HG02642 (cell line): Measurements from ENCODE around the gene TFEC.
"Not testable (repeated sequence)": the region's sequence is repeated elsewhere in the genome, so short reads cannot be mapped to it uniquely, and the experiment has no call there.

Experiments
- ATAC-seq: cut with Tn5 transposase; IDR thresholded peaks from one replicate; pipeline ENCODE4 v1.9.1; 2021; ENCODE audit warnings: mild to moderate bottlenecking; ENCODE audit not compliant: unreplicated experiment, poor library complexity

TFEC gene

DNA sequence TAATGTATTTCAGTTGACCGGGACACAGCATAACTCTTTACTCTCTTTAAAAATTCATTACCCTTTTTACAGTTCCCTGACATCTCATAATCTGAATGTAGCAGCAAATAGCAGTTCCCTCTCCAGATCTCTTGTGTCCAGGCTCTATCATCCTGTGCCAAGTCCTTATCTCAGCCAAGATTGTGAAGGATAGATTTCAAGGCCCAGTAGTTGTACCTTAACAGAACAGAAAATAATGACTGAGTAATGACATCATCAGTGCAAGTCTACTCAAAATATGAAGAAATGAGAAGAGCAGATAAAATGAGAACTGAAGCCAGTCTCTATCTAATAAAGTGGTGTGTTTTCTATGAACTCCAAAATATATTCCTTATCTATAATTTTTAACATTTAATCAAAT lies 92.6 kb downstream of the TFEC start:
- ATAC-seq = no peak

DNA sequence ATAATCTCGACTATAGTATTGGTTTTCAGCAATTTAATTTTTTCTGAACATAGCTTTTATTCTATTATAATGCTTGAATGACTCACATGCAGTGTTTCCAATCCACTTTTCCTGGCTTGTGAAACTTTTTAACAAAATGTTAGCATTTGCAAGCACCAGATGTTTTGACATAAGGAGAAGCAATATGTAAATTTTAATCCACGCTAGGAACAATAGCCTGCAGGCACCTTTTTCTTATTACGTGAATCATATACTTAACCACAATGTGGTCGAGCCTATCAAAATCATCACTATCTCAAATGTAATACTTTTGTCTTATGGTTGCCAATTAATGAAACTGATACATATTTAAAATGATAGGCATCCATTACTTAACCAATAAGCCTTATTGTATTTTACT lies 97.1 kb downstream of the TFEC start:
- ATAC-seq = no peak

DNA sequence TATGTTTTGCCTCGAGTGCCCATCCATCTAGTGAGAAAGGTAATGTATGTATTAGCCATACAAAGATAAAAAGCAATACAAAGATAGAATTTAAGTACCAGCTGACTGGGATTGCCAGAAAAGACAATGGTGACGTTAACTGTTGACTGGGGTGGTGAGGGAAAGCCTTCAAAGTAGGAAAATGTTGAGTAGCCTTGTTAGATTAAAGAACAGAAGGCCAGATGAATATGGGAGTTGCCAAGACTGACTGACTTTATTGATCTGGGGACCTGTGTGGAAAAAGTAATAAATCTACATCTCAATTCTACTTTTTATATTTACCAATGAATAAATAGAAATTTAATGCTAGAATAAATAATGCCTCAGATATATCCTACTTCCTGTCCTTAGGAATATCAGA lies 97.7 kb downstream of the TFEC start:
- no peak for ATAC-seq

DNA sequence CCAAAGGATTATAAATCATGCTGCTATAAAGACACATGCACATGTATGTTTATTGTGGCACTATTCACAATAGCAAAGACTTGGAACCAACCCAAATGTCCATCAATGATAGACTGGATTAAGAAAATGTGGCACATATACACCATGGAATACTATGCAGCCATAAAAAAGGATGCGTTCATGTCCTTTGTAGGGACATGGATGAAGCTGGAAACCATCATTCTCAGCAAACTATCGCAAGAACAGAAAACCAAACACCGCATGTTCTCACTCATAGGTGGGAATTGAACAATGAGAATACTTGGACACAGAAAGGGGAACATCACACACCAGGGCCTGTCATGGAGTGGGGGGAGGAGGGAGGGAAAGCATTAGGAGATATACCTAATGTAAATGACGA lies 100.4 kb downstream of the TFEC start:
- ATAC-seq = not testable (repeated sequence)

DNA sequence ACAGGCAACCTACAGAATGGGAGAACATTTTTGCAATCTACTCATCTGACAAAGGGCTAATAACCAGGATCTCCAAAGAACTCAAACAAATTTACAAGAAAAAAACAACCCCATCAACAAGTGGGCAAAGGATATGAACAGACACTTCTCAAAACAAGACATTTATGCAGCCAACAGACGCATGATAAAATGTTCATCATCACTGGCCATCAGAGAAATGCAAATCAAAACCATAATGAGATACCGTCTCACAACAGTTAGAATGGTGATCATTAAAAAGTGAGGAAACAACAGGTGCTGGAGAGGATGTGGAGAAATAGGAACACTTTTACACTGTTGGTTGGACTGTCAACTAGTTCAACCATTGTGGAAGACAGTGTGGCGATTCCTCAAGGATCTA lies 100.8 kb downstream of the TFEC start:
- ATAC-seq = not testable (repeated sequence)

DNA sequence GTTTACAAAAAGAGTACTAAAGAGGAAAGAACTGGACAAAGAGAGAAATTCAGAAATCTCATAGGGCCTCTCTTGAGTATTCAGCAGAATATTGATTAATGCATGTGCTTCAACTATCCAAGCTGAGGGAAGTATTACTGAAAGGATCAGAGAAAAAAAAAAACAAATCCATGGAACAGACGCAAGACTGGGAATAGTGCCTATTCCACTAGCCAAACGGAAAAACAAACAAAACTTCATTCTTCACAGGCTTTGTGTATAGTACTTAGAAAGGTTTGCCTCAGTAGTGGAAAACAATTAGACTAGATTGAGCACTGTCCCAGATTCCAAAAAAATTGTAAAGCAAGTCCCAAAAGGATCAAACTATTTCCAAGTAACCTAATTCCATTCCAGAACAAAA lies 106.2 kb downstream of the TFEC start:
- ATAC-seq = no peak

DNA sequence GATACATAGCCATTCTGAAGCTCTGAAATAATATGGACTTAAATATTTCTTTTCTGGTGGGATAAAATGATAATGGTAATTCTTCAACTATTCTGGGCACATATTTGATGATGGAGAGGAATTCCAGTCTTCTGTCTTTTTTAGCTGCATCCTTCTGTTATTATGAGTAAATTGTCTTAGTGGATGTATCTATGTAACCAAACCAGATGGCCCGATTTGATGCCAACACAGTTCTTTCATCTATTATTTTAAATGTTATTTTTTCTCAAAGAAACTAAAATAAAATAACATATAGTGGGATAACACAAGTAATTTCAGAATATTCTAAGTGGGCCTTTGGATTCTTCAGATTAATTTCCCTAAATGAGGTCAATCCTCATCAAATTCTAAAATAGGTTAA lies 110.2 kb downstream of the TFEC start:
- ATAC-seq = no peak

DNA sequence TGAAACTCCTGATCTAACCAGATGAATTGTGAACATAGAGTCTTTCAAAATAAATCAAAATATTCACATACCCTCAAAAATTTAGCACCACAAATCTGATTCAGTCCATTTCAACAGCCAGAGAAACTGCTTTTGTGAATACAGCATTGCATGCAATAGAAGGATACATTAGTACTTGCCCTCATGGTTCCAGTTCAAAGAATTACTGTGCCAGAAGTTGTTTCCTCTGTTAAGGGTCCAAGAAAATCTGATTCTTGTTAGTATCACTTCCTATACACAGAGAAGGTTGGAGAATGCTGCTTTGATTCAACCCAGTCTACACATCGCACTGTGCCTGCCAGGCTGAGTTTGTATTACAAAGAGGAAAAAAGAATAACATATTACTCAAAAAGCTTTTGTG lies 115.6 kb downstream of the TFEC start:
- ATAC-seq = no peak

DNA sequence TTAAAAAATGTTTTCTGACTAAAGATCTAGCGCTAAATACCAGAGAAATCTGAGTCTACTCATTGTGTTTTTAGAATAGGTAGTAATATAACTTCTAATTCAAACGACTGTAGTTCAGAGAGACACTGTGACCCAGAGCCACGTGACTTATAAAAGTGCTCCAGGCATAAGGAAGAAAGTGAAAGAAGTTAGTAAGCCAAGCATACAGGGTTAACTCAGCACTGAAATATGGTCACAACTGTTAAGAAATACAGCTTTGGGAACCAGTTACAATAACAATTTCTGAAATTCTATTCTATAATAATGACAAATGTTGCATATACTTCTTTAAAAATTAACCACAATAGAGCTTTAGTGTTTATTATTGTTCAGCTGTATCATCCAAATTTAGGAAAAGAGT lies 119.1 kb downstream of the TFEC start:
- ATAC-seq = no peak

DNA sequence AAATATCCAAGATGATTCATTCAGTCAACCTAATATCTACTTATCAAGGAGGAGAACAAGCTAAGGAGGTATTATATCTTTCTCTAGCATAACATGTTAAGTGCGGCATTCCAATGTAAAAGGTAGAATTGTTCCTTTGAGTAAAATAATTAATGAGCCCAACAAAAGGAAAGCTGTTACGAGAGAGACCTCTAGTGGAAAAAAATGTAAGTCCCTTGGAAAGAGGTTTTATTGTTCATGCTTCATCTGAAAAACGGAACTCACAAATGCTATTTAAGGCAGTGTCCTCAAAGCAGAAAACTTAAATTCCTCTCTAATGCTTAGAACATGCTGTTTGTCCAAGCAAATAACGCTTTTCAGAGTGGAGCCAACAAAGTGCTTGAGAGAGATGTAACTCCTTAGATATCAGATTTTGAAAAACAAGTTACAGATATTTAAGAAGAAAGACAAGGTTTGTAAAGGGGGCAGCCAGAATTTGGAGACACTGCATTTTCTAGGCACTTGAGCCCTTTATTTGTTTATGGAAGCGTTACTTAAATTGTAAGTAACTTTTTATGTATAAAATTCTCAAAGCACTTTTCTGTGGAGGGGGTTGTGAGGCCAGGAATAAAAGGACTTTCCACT lies 119.9 kb downstream of the TFEC start:
- no peak for ATAC-seq

DNA sequence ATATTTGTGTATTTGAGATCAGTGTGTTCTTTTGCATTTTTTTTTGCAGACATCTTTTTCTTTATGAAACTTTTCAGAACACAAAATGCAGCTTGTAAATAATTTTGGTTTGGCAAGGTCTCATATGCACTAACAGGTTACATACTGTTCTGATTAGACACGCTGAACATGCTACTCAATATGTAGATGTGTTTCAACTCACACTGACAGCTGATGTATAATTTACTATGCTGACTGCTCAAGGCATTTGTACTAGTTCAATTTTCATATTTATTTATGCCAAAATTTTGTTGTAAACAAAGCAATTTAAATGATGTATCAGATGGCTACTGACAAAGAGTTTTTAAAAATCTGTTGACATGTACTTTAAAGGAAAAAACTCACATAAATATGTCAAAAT lies 123.8 kb downstream of the TFEC start:
- no peak for ATAC-seq

DNA sequence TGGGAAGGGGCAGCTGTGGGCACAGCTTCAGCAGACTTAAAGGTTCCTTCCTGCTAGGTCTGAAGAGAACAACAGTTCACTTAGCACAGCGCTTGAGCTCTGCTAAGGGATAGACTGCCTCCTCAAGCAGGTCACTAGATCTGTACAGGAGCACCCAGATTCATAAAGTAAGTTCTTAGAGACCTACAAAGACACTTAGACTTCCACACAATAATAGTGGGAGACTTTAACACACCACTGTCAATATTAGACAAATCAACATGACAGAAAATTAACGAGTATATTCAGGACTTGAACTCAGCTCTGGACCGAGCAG lies 140.9 kb downstream of the TFEC start:
- no peak for ATAC-seq

DNA sequence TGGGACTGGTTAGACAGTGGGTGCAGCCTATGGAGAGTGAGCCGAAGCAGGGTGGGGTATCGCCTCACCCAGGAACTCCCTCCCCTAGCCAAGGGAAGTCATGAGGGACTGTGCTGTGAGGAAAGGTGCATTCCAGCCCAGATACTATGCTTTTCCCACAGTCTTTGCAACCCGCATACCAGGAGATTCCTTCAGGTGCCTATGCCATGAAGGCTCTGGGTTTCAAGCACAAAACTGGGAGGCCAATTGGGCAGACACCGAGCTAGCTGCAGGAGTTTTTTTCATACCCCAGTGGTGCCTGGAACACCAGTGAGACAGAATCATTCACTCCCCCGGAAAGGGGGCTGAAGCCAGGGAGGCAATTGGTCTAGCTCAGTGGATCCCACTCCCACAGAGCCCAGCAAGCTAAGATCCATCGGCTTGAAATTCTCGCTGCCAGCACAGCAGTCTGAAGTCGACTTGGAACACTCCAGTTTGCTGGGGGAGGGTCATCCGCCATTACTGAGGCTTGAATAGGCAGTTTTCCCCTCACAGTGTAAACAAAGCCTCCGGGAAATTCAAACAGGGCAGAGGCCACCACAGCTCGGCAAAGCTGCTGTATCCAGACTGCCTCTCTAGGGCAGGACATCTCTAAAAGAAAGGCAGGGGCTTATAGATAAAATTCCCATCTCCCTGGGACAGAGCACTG lies 141.4 kb downstream of the TFEC start:
- no peak for ATAC-seq

DNA sequence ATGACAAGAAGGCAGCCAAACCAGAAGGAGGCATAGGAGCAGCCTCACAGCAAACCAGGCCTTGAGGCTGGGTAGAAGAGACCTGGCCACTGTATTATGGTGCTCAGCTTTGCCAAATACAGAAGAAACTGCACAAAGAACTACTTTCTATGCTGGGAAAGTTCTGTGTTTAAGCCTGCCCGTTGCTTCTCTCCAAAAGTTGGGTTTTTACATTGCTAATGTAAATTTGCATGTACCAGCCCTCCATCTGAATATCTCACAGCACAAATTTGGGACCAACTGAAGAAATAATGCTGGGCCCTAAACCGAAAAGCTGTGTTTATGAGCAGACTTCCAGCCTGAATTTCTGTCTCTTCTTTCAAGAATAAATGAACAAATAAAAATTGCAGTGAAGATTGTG lies 145.0 kb downstream of the TFEC start:
- no peak for ATAC-seq
